Stimulated activated CD4-positive, alpha-beta T cell treated with anti-CD3 and anti-CD28 coated beads, Interleukin-15, amount 100 ng/mL, for 24 hours (primary cell): ENCODE results near the gene APOL3.
"Not testable (repeated sequence)": the region's sequence is repeated elsewhere in the genome, so short reads cannot be mapped to it uniquely, and the experiment has no call there.

Source experiments
- DNase-seq: peaks from one replicate; pipeline ENCODE4 v3.0.0-alpha.2; 2020

Gene APOL3

GRCh38 chr22:36160499-36160942 lies at the start of gene APOL3:
TSS of gene APOL3 (minus strand) at chr22:36160755. CDS start at chr22:36149055, 11,700 bp downstream.
- DNase-seq: peak; percentile 58

- no peak for DNase-seq
Measured at GRCh38 chr22:36210224-36210623, 49.7 kb upstream of the APOL3 start.

GRCh38 chr22:36209488-36209908 lies 48.9 kb upstream of the APOL3 start:
- DNase-seq: not testable (repeated sequence)

- DNase-seq: no peak
Measured at GRCh38 chr22:36208914-36209313, 48.4 kb upstream of the APOL3 start.

- no peak for DNase-seq
Measured at GRCh38 chr22:36208162-36208765, 47.7 kb upstream of the APOL3 start.

- no peak for DNase-seq
Measured at GRCh38 chr22:36206255-36206654, 45.7 kb upstream of the APOL3 start.

GRCh38 chr22:36205573-36205972 lies 45.0 kb upstream of the APOL3 start:
- not testable (repeated sequence) for DNase-seq

GRCh38 chr22:36204632-36205015 lies 44.1 kb upstream of the APOL3 start:
- DNase-seq: no peak

GRCh38 chr22:36204001-36204631 lies 43.6 kb upstream of the APOL3 start:
- DNase-seq: no peak

GRCh38 chr22:36203441-36203840 lies 42.9 kb upstream of the APOL3 start:
- not testable (repeated sequence) for DNase-seq

- not testable (repeated sequence) for DNase-seq
Measured at GRCh38 chr22:36202906-36203305, 42.4 kb upstream of the APOL3 start.

- DNase-seq: no peak
Measured at GRCh38 chr22:36201630-36202319, 41.2 kb upstream of the APOL3 start, which contains the start of gene APOL4. TSS of gene APOL4 (minus strand) at chr22:36201809. CDS start at chr22:36201734, 75 bp downstream.

- DNase-seq: not testable (repeated sequence)
Measured at GRCh38 chr22:36201025-36201424, 40.5 kb upstream of the APOL3 start.

- no peak for DNase-seq
Measured at GRCh38 chr22:36199001-36199551, 38.5 kb upstream of the APOL3 start.

GRCh38 chr22:36198536-36198935 lies 38.0 kb upstream of the APOL3 start:
- no peak for DNase-seq

- peak; percentile 16 for DNase-seq
Measured at GRCh38 chr22:36197514-36198146, 37.1 kb upstream of the APOL3 start.

GRCh38 chr22:36197065-36197440 lies 36.5 kb upstream of the APOL3 start:
- DNase-seq: no peak

GRCh38 chr22:36196254-36197064 lies 35.9 kb upstream of the APOL3 start:
- no peak for DNase-seq

GRCh38 chr22:36194971-36195370 lies 34.4 kb upstream of the APOL3 start:
- DNase-seq: peak; percentile 51

- no peak for DNase-seq
Measured at GRCh38 chr22:36194385-36194784, 33.8 kb upstream of the APOL3 start.

GRCh38 chr22:36193577-36193976 lies 33.0 kb upstream of the APOL3 start:
- DNase-seq: no peak

- DNase-seq: no peak
Measured at GRCh38 chr22:36193171-36193570, 32.6 kb upstream of the APOL3 start.
